ENCODE measurements around the gene AMOTL1. TPM values are rescaled to one million over a fixed set of nuclear protein-coding genes. Genes with fewer than 3 reads are reported as not detected.

AMOTL1 gene
- total and polyA plus RNA-seq, 2 of the 8 experiments (the other 6 are each of a cell fraction or from before 2014, with no cell fraction given) = 9.0 to 27.6 TPM

GRCh38 chr11:94790661-94791180 is 22.6 kb downstream of the AMOTL1 start:
- peaks cover 2 to 8% of the 10 kb centered on the region in 2 experiments for H4K20me1 ChIP-seq (replicated peaks in 1 of 2; ENCODE audit: control insufficient read depth in 1 of 2, insufficient read depth in 2 of 2, low read length in 2 of 2)
- no peak overlapping the region for H4K5ac ChIP-seq (ENCODE audit: insufficient read length, low read depth, low read length)
- no peak overlapping the region for H3K4me3 ChIP-seq (ENCODE audit: extremely low read depth in 1 of 4, insufficient read depth in 2 of 4, low read depth in 3 of 4, low read length in 4 of 4)
- H2AFZ ChIP-seq (ENCODE audit: low read length) = no peak overlapping the region
- no peak overlapping the region for H3K14ac ChIP-seq (ENCODE audit: insufficient read length)
- no peak overlapping the region for H4K91ac ChIP-seq (replicated peaks; ENCODE audit: insufficient read length, low read length)
- H3K27me3 ChIP-seq (replicated peaks in 1 of 4; ENCODE audit: control insufficient read depth in 3 of 4, extremely low read depth in 1 of 4, insufficient read depth in 3 of 4, low read length in 3 of 4) = no peaks in the 10 kb centered on the region
- H3K9ac ChIP-seq (replicated peaks in 1 of 4; ENCODE audit: extremely low read depth in 1 of 4, low read depth in 3 of 4, low read length in 3 of 4) = no peak overlapping the region
- H3K27ac ChIP-seq (ENCODE audit: low read depth, low read length) = no peak overlapping the region
- ChIA-PET POLR2A (ENCODE audit: partially characterized antibody) (no interaction called here), CTCF (ENCODE audit: partially characterized antibody) (interaction anchor here (0.6 to 1.3 kb wide), 4 partner anchors 13 to 835 kb away, joined by 3 read pairs; no protein-coding TSS in a partner anchor)
- peaks cover 7% of the 10 kb centered on the region; the same call in 1 of the 2 replicates for H3K79me1 ChIP-seq (ENCODE audit: low read depth, low read length)
- H3K18ac ChIP-seq (ENCODE audit: extremely low read depth, low read length) = no peak overlapping the region
- no peak overlapping the region for H3K23ac ChIP-seq (ENCODE audit: insufficient read length)
- H3K56ac ChIP-seq (replicated peaks; ENCODE audit: insufficient read length, low read depth, low read length) = no peak overlapping the region
- H2BK20ac ChIP-seq (ENCODE audit: low read length) = no peak overlapping the region
- peaks cover 0 to 77% of the 10 kb centered on the region in 2 experiments; a peak in 3 of 4 replicates for H3K79me2 ChIP-seq (ENCODE audit: control insufficient read depth in 1 of 2, insufficient read depth in 2 of 2, low read length in 2 of 2)
- H3K23me2 ChIP-seq (ENCODE audit: low read depth, low read length) = no peaks in the 10 kb centered on the region
- H4K8ac ChIP-seq (ENCODE audit: extremely low read depth, insufficient read depth, low read length) = no peak overlapping the region
- no peak overlapping the region for H3K4me2 ChIP-seq (ENCODE audit: insufficient read depth in 1 of 2, low read depth in 2 of 2, low read length in 2 of 2)
- no peak overlapping the region for H2BK15ac ChIP-seq (ENCODE audit: low read length)
- no peaks in the 10 kb centered on the region for H3K36me3 ChIP-seq (ENCODE audit: control insufficient read depth in 2 of 4, insufficient read depth in 4 of 4, low read length in 3 of 4)
- DNase-seq (ENCODE audit: low read depth in 1 of 2, low spot score in 2 of 2) (no peak), FAIRE-seq (no peak)
- H2BK12ac ChIP-seq (ENCODE audit: low read depth, low read length) = no peak overlapping the region
- H2BK120ac ChIP-seq (replicated peaks; ENCODE audit: low read depth, low read length) = no peak overlapping the region
- 85% methylated on average over 6 of the region's 6 CpGs; no CpG with 5 or more reads in 1 of the 2 experiments for WGBS, 2 experiments (ENCODE audit: extremely low coverage in 1 of 2, insufficient coverage in 1 of 2, insufficient read length in 1 of 2, insufficient replicate concordance in 2 of 2, low coverage in 1 of 2, low lambda C conversion rate in 2 of 2, missing lambda C conversion rate in 1 of 2)
- no peaks in the 10 kb centered on the region for H3K9me3 ChIP-seq (ENCODE audit: insufficient read depth in 2 of 2, low read depth in 1 of 2, low read length in 1 of 2)
- H3K4me1 ChIP-seq (replicated peaks in 1 of 4; ENCODE audit: control insufficient read depth in 3 of 4, insufficient read depth in 4 of 4, low read length in 3 of 4) = no peaks in the 10 kb centered on the region
- H2AK5ac ChIP-seq (ENCODE audit: low read depth, low read length) = no peak overlapping the region
- H2BK5ac ChIP-seq (ENCODE audit: low read depth, low read length) = no peak overlapping the region
- no peak for TF ChIP-seq GTF2F1 (IDR thresholded peaks at IDR 0.05; ENCODE audit: borderline replicate concordance, low read depth, low read length)
- TF ChIP-seq YY1 (IDR thresholded peaks at IDR 0.05; ENCODE audit: low read depth, low read length) = no peak
- no peak for TF ChIP-seq EZH2 (IDR thresholded peaks at IDR 0.05; ENCODE audit: low read depth, low read length, severe bottlenecking)
- no peak for TF ChIP-seq CHD1 (IDR thresholded peaks at IDR 0.05; ENCODE audit: low read depth, low read length)
- no peak for TF ChIP-seq CBX8 (IDR thresholded peaks at IDR 0.05; ENCODE audit: borderline replicate concordance, low read depth, low read length)
- TF ChIP-seq SIRT6 (IDR thresholded peaks at IDR 0.05; ENCODE audit: low read length) = no peak
- no peak for TF ChIP-seq SP1 (IDR thresholded peaks at IDR 0.05; ENCODE audit: low read depth, low read length)
- no peak for TF ChIP-seq FOSL1 (IDR thresholded peaks at IDR 0.05; ENCODE audit: insufficient read depth, low read depth, low read length)
- no peak for TF ChIP-seq POU5F1 (IDR thresholded peaks at IDR 0.05; ENCODE audit: low read depth, low read length)
- TF ChIP-seq MAFK (IDR thresholded peaks at IDR 0.05; ENCODE audit: low read depth, low read length) = no peak
- TF ChIP-seq BACH1 (IDR thresholded peaks at IDR 0.05; ENCODE audit: low read length) = no peak
- no peak for TF ChIP-seq POLR2A (IDR thresholded peaks at IDR 0.05; ENCODE audit: control extremely low read depth in 1 of 2, low read depth in 2 of 2, low read length in 2 of 2)
- no peak for TF ChIP-seq HDAC2 (IDR thresholded peaks at IDR 0.05; ENCODE audit: borderline replicate concordance in 1 of 2, low read depth in 2 of 2, low read length in 2 of 2)
- no peak overlapping the region for H3K4ac ChIP-seq (replicated peaks; ENCODE audit: insufficient read length, low read depth, low read length)
